H1 (cell line): ENCODE results near the gene GLRA1. TPM values are rescaled to one million over a fixed set of nuclear protein-coding genes. Genes with fewer than 3 reads are reported as not detected.

ENCODE experiments used
- JUND ChIP-seq: IDR thresholded peaks from 2 replicates; pipeline ENCODE4 v1.6.1; 2011; ENCODE audit warnings: mild to moderate bottlenecking, improper control_type of control experiment, low read length
- POLR2A ChIP-seq, 2 experiments: IDR thresholded peaks; 1 replicate in 1 of 2; 2 replicates in 1 of 2; pipeline ENCODE4 v1.6.1; 2011; ENCODE audit warnings: low read depth in 2 of 2, low read length in 2 of 2, mild to moderate bottlenecking in 2 of 2; ENCODE audit errors: control extremely low read depth in 1 of 2
- RXRA ChIP-seq: IDR thresholded peaks from 2 replicates; pipeline ENCODE4 v1.6.1; 2011; ENCODE audit warnings: low read depth, mild to moderate bottlenecking, low read length, moderate library complexity; ENCODE audit not compliant: insufficient read depth
- SAP30 ChIP-seq: fragments of 300-600 bp; sonication (generic); IDR thresholded peaks from 2 replicates; pipeline ENCODE4 v1.7.1; 2012; ENCODE audit warnings: low read length, moderate library complexity, mild to moderate bottlenecking, inconsistent platforms; ENCODE audit not compliant: insufficient read depth, insufficient replicate concordance
- TCF12 ChIP-seq: IDR thresholded peaks from 2 replicates; pipeline ENCODE4 v1.6.1; 2011; ENCODE audit warnings: low read depth, mild to moderate bottlenecking, low read length
- polyA plus RNA-seq, 7 experiments: library from polyadenylated mRNA; depleted of rRNA in 3 of 7; stranded (reverse) in 5 of 7; unstranded in 2 of 7; fragments of >200 nt in 5 of 7; fragments of 200-250 nt in 2 of 7; gene quantifications; 1 replicate in 5 of 7; 2 replicates in 1 of 7; 4 replicates in 1 of 7; pipeline versions ENCODE4 v1.2.1 to v1.2.3, GENCODE V29; 2011 to 2013; ENCODE audit warnings: missing spikeins in 2 of 7, mixed read lengths in 2 of 7
- total RNA-seq: library from RNA; stranded (reverse); fragmentation: NEBNext Ultra II Directional; extraction: Animal tissue kit (Norgen Biotek cat#: 25700); gene quantifications from 2 replicates; pipeline ENCODE4 v1.2.1, GENCODE V29; 2021

Gene GLRA1
- total and polyA plus RNA-seq, 2 of the 8 experiments (the other 6 are each of a cell fraction or from before 2014, with no cell fraction given): not detected

DNA sequence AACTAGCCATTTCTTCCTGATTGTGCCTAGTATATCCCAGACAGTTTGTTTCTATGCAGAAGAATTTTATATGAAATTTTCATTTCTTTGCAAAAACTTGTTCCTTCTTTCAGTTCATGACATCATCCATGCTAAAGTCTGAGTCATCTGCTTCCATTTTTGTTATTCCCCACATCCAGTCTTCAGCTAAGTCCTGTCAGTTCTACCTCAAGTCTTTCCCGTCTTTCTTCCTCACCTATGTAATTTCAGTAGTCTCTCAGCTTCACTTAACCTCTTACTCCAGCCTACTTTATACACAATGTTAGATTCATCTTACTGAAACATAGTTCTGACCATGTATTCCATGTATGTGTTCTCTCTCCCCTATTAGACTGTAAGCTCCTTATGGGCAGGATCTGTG lies 113.8 kb downstream of the GLRA1 start (continued):
- no peak for TF ChIP-seq SAP30
- TF ChIP-seq TCF12: no peak
- no peak for TF ChIP-seq JUND
- TF ChIP-seq RXRA: no peak
- no peak for TF ChIP-seq POLR2A (IDR thresholded peaks at IDR 0.05; ENCODE audit: control extremely low read depth in 1 of 2, low read depth in 2 of 2, low read length in 2 of 2)
- TF ChIP-seq, all 59 proteins: peak for 0
